Panc1 (cell line): ENCODE results near the gene NTS. TPM values are rescaled to one million over a fixed set of nuclear protein-coding genes. Genes with fewer than 3 reads are reported as not detected.

Experiments used
- ATAC-seq: fragments of 200-7000 bp; cut with Tn5 transposase; 2 replicates; pipeline ENCODE4 v1.9.1; 2020; ENCODE audit warnings: mild to moderate bottlenecking, moderate library complexity
- BruUV-seq: library from RNA; stranded (reverse); fragments of 400-500 nt; replicated peaks from 2 replicates; lab custom pipeline; 2021; lab: Mats Ljungman, UMichigan
- CTCF ChIA-PET: fragments of 300-600 bp; sonication (Branson Sonifier 250); formaldehyde crosslinking; loops from one replicate; lab custom pipeline; 2022; ENCODE audit warnings: antibody characterized with exemption; lab: Charles Lee
- POLR2A ChIA-PET: fragments of 300-600 bp; sonication (Branson Sonifier 250); formaldehyde crosslinking; loops from one replicate; lab custom pipeline; 2022; ENCODE audit warnings: antibody characterized with exemption; lab: Charles Lee
- DNase-seq: peaks from one replicate; pipeline ENCODE4 v3.0.0-alpha.2; 2010; ENCODE audit warnings: low read depth, low spot score
- H3K27ac ChIP-seq: 2 replicates; pipeline ENCODE4 v1.5.1; 2011; ENCODE audit warnings: mild to moderate bottlenecking, low read length, inconsistent platforms
- H3K27me3 ChIP-seq: fragments of 200-500 bp; sonication (Bioruptor generic); 2 replicates; pipeline ENCODE4 v1.6.0; 2014; ENCODE audit warnings: low read length, inconsistent platforms; ENCODE audit not compliant: control insufficient read depth, insufficient read depth
- H3K36me3 ChIP-seq: fragments of 200-500 bp; sonication (Bioruptor generic); 2 replicates; pipeline ENCODE4 v1.5.1; 2014; ENCODE audit warnings: inconsistent platforms, mild to moderate bottlenecking, low read length, moderate library complexity; ENCODE audit not compliant: control insufficient read depth, insufficient read depth
- H3K4me1 ChIP-seq: 2 replicates; pipeline ENCODE4 v1.5.1; 2011; ENCODE audit warnings: inconsistent platforms, mild to moderate bottlenecking, low read length, moderate library complexity; ENCODE audit not compliant: control insufficient read depth, insufficient read depth
- H3K4me3 ChIP-seq, 2 experiments: 2 replicates each; pipeline ENCODE4 v1.5.1; 2011 to 2012; ENCODE audit warnings: low read depth in 2 of 2, low read length in 2 of 2, mild to moderate bottlenecking in 2 of 2, inconsistent platforms in 1 of 2, moderate library complexity in 1 of 2
- H3K9me3 ChIP-seq: fragments of 200-500 bp; sonication (Bioruptor generic); 2 replicates; pipeline ENCODE4 v1.5.1; 2014; ENCODE audit warnings: low read depth, mild to moderate bottlenecking, inconsistent platforms, low read length, moderate library complexity; ENCODE audit not compliant: control insufficient read depth, insufficient read depth
- CTCF ChIP-seq: fragments of 450-650 bp; IDR thresholded peaks from 2 replicates; pipeline ENCODE4 v1.5.1; 2017; ENCODE audit warnings: mild to moderate bottlenecking
- POLR2AphosphoS5 ChIP-seq: IDR thresholded peaks from 2 replicates; pipeline ENCODE4 v1.6.1; 2012; ENCODE audit warnings: mild to moderate bottlenecking, low read depth, low read length, moderate library complexity
- REST ChIP-seq, 2 experiments: IDR thresholded peaks; 2 replicates each; pipeline ENCODE4 v1.6.1; 2011 to 2012; ENCODE audit warnings: low read depth in 2 of 2, control low read depth in 1 of 2, low read length in 1 of 2, mild to moderate bottlenecking in 1 of 2, moderate library complexity in 1 of 2; ENCODE audit not compliant: insufficient read depth in 1 of 2
- SIN3A ChIP-seq: IDR thresholded peaks from 2 replicates; pipeline ENCODE4 v1.6.1; 2012; ENCODE audit warnings: low read depth, mild to moderate bottlenecking, low read length, moderate library complexity, borderline replicate concordance; ENCODE audit not compliant: insufficient read depth
- TCF7L2 ChIP-seq: IDR thresholded peaks from 2 replicates; pipeline ENCODE4 v1.6.1; 2011; ENCODE audit warnings: mild to moderate bottlenecking, low read depth, low read length, inconsistent platforms
- in situ Hi-C: cut with HindIII; loops from 2 replicates; pipeline ENCODE4 v1.10.0; 2016; ENCODE audit warnings: low sequenced_read_pairs, low pct_unique_long_range_greater_than_20kb
- intact Hi-C: fragments of 100-400 bp; cut with micrococcal nuclease; formaldehyde crosslinking; loops from one replicate; pipeline ENCODE4 v1.10.0; 2022; ENCODE audit not compliant: unreplicated experiment
- total RNA-seq: library from RNA; stranded (reverse); gene quantifications from one replicate; pipeline ENCODE4 v1.2.1, GENCODE V29; 2021; ENCODE audit not compliant: unreplicated experiment

NTS gene
- total RNA-seq, 1 experiment from 2014 or later: 1.5 TPM

- TF ChIP-seq REST (IDR thresholded peaks at IDR 0.05; ENCODE audit: insufficient read depth in 1 of 2, low read depth in 2 of 2, low read length in 1 of 2) (no peak), CTCF (no peak), TCF7L2 (no peak), POLR2AphosphoS5 (no peak), SIN3A (no peak)
- Histone ChIP-seq H3K9me3 (no peaks in the 10 kb centered on the region), H3K36me3 (no peaks in the 10 kb centered on the region; the same call in 1 of the 2 replicates), H3K4me1 (no peaks in the 10 kb centered on the region; the same call in 1 of the 2 replicates), H3K27me3 (no peaks in the 10 kb centered on the region), H3K4me3 (no peak overlapping the region), H3K27ac (no peak overlapping the region)
- ATAC-seq (no peak), DNase-seq (no peak)
- in situ Hi-C loops: no loop called here
- POLR2A ChIA-PET: no interaction called here
- BruUV-seq: no TSS peak
- intact Hi-C loops: no loop called here
- CTCF ChIA-PET: no interaction called here
Observed at GRCh38 chr12:85831327-85831990, 42.6 kb upstream of the NTS start.

GRCh38 chr12:85833579-85833978 is 40.5 kb upstream of the NTS start:
- ATAC-seq: no peak
- ChIA-PET POLR2A (no interaction called here), CTCF (no interaction called here)
- no TSS peak for BruUV-seq
- H3K4me3 ChIP-seq: no peak overlapping the region
- in situ Hi-C loops (no loop called here), intact Hi-C loops (no loop called here)
- no peaks in the 10 kb centered on the region for H3K27me3 ChIP-seq
- H3K27ac ChIP-seq: no peak overlapping the region
- H3K9me3 ChIP-seq: no peaks in the 10 kb centered on the region
- no peak for DNase-seq
- TF ChIP-seq POLR2AphosphoS5: no peak
- no peak for TF ChIP-seq SIN3A
- no peak for TF ChIP-seq CTCF
- no peak for TF ChIP-seq TCF7L2
- TF ChIP-seq REST (IDR thresholded peaks at IDR 0.05; ENCODE audit: insufficient read depth in 1 of 2, low read depth in 2 of 2, low read length in 1 of 2): no peak
- H3K36me3 ChIP-seq: no peaks in the 10 kb centered on the region; the same call in 1 of the 2 replicates
- peaks cover 3% of the 10 kb centered on the region; the same call in 1 of the 2 replicates for H3K4me1 ChIP-seq
